Left lobe of liver (tissue), 2 donors: ENCODE data around the gene METTL13. TPM values are rescaled to one million over a fixed set of nuclear protein-coding genes. Genes with fewer than 3 reads are reported as not detected.

Experiments
- ATAC-seq: fragments of 200-7000 bp; cut with Tn5 transposase; one replicate; pipeline ENCODE4 v1.9.1; 2020; ENCODE audit warnings: mild to moderate bottlenecking, moderate library complexity
- DNase-seq: peaks from one replicate; pipeline ENCODE4 v3.0.0-alpha.2; 2020; ENCODE audit warnings: low spot score
- total RNA-seq: library from RNA; stranded (reverse); gene quantifications from one replicate; pipeline ENCODE4 v1.2.1, GENCODE V29; 2021
- donor health status: DM: no; HTN: no; CAD: no; lungs with moderate emphysema.
- donor health status: DM: no; HTN: yes; CAD: no.

The METTL13 gene
- total RNA-seq, 1 donor from 2014 or later: 14.4 TPM

DNA sequence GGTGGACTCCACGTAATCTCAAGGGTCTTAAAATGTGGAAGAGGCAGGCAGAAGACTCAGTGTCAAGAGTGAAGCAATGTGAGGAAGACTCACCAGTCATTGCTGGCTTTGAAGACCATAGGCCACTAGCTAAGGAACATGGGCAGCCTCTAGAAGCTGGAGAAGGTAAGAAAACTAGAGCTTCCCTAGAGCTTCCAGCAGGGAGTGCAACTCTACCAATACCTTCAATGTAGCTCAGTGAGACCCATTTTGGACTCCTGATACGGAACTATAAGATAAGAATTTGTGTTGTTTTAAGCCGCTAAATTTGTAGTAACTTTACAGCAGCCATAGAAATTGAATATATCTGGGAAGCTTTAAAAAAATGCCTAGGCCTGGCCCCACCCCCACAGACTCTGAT lies 18.9 kb downstream of the METTL13 start:
- DNase-seq (no peak), ATAC-seq (no peak)

DNA sequence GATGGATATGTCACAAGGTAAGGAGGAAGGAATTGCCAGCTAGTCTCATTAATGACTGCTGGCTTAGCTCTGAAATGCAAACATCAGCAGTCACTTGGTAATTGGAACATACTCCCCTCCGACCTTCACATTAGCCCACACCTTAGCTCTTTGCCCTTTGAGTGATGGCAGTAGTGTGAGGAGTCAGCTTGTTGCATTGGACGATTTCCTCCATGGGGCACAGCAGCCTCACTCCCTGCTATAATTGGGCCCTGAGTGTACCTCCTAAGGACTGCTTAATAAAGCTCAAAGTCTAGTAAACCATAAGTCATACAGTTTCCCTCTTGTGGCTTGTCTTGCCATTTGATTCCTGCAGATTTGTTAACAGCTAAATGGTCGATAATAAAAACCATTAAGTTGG lies 19.4 kb downstream of the METTL13 start:
- ATAC-seq (no peak), DNase-seq (no peak)

DNA sequence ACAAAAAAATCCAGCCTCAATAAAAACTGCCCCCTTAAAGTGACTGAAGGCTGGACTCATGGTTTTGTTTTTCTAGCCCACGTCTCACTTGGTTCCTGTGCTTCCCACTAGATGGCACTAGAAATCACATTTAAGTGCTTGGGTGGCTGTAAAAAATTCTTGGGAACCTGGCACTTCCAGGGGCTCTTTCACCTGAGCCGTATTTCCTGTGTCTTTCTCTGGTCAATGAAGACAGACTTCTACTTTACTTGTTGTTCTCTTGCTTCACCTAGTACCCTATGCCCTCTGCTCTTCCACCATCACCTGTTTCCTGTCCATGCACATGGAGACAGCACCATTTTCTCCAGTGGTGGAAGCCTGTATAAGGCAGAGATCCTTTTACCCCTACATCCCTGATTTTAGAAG lies 20.0 kb downstream of the METTL13 start:
- peak; percentile 84 for ATAC-seq
- DNase-seq: no peak

DNA sequence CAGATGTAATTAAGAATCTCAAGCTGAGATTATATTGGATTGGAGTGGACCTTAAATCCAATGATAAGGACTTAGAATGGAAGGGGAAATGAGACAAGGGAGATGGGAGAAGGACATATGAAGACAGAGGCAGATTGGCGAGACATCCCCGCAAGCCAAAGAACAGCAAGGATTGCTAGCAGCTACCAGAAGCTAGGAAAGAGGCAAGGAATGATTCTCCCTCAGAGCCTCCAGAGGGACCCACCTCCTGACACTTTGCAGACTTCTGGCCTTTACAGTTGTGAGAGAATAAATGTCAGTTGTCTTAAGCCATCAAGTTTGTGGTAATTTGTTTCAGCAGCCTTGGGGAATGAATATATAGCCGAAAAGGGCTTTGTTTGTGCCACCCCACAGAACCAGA lies 20.7 kb downstream of the METTL13 start:
- DNase-seq (no peak), ATAC-seq (no peak)

DNA sequence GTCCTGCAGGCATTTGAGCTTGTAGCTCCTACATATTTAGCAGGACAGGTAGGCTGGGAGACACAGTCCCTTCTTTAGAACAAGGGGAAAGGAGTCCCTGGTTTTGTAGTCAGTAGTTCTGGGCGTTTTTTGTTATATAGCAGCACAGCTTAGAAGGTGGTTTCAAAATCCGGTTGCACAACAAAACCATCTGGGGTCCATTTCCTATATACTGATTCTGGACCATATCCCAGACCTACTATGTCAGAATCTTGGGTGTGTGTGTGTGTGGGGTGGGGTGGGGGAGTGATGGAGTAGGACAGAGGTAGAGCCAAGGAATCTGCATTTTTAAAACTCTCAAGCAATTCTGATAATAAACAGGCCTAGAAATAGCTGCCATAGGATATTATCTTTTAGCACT lies 21.6 kb downstream of the METTL13 start:
- no peak for DNase-seq
- no peak for ATAC-seq

DNA sequence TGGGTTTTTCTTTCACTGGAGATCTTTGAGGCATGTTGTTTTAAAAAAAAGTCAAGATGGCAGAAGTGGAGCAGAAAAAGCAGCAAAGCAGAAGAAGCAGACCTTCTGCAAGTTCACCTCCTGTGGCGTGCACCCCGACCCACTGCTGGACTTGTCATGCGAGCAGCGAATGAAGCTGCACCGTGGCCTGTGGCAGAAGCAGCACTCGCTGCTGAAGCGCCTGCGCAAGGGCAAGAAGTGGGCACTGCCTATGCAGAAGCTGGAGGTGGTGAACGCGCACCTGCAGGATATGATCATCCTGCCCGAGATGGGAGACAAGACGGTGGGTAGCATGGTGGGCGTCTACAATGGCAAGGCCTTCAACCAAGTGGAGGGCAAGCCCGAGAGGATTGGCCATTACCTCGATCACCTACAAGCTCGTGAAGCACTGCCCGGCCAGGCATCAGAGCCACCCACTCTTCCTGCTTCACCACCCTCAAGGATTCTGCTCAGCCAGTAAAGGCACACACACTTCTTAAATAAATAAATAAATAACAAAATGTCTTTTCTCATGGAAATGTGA lies 22.1 kb downstream of the METTL13 start:
- ATAC-seq: no peak
- DNase-seq: no peak

DNA sequence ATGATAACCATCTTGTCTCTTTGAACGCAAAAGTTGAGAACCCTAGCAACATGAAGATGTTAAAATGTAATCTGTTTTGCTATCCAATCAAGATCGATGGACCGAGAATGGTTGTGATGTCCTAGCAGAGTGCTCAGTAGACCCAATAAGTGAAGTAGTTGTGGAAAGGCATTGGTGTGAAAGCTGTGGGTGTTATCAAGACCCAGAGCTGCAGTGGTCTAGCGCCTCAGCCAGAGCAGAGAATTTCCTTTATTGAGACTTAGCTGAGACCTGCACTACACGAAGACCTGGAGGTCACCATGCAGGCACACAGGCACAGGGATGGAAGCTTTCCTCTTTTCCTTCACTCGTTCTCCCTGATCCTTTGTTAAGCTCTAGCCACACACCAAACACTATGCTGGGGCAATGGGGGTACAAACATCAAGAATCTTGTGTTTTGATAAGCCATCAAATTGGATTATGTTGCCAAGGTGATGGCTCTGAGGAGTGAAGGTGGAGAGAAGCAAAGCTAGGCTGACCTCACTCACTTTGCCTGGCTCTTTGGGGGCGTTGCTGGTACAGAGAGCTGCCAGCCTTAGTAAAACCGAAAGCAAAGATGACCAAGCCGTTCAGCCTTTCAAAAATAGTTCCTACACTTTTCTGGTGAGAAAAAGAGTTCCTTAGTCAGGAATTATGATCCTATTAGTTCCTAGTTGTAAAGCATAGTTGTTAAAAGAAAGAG lies 24.1 kb downstream of the METTL13 start:
- ATAC-seq (peak; percentile 35), DNase-seq (no peak)

DNA sequence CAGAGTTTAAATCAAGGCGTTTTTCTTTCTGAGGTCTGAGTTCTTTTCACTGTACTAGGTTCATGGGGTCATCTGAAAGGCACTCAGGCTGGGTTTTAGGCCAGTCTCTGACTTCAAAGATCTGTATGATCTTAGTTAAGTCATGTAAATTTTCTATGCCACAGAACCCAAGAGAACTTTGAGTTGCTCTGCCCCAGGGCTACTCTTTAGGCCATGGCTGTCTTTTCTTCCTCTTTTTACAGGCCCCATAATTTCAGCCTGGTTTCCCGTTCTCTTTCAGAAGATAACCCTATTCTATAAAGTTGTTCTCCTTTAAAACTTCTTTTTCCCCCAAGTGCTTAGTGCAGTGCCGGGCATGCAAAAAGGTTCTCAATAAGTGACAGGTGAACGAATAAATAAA lies 26.1 kb downstream of the METTL13 start:
- no peak for DNase-seq
- no peak for ATAC-seq

DNA sequence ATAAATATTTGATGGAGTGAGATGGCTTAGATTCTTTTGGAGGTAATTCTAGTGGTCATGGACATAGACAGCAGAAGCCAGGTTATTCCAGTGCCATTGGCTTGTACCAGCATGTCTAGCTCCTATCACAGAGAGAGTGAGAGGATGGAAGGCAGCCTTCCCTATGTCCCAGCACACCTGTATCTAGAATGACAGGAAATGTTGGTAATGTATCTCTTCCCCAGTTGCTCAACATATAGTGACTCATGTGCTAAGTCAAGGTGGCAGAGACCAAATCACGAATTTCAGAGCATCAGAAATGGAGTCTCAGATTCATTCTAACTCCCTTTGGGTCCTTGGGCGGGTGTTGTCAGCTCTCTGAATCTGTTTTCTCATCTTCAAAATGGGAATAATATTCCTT lies 28.4 kb downstream of the METTL13 start:
- DNase-seq: no peak

DNA sequence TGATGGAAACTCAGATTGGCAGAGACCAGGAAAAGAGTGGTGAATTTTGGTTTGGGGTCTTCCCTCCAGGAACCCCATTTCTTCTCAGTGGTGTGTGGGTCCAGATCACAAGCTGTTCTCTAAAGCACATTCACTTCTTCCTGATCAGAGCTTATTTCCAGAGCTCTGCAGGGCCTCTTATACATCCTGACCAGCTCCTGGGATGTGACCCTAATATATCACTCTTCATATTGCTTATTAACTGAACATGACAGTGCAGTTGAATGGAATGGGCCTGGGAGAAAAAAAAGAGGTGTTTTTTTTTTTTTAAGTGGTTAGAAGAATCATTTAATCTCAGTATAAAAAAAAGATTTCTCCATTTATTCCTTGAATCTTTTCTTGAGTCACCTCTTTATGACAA lies 30.2 kb downstream of the METTL13 start:
- DNase-seq (no peak), ATAC-seq (no peak)

More for the DNA sequence above, 28.4 kb downstream of the METTL13 start:
- ATAC-seq: no peak

DNA sequence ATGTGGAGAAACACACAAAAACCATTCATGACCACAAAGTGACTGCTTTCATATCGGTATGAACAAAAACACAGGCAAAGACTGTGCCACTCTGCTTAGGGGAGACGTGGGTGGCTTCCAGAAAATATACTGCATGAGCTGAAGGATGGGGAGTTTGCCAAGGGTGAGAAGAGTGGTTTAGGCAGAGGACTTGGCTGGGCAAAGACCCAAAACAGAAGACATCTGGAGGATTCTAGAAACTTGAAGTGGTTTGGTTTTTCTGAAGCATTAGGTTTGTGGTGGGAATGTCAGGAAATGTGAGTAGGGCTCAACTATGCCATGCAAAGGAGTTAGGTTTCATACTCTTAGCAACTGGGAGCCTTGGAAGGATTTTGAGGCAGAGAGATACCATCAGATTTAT lies 33.2 kb downstream of the METTL13 start:
- DNase-seq (no peak), ATAC-seq (no peak)

DNA sequence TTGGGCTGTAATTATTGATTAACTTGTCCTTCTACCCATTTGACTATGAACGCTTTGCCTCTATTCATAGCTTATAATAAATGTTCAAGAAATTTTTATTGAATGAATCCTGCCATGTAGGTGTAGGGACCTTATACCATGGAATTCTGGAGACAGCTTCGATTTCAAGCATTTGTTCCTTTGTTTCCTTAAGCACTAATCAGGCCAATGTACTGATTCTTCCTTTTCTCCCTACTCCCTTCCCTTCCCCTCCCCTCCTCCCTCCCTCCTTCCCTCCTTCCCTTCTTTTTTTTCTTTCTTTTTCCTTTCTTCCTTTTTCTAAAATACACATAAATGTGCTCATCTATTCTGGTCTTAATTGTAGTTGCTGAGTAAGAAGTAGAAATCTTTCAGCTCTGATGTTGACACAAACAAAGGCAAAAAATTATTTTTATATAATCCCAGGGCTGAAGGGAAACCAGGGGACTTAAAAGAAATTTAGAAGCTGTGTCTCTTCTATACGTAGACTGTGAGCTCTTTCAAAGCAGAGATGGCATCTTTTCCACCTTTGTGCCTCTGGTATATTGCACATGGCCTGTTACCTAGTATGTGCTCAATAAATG lies 34.9 kb downstream of the METTL13 start:
- no peak for ATAC-seq
- no peak for DNase-seq

DNA sequence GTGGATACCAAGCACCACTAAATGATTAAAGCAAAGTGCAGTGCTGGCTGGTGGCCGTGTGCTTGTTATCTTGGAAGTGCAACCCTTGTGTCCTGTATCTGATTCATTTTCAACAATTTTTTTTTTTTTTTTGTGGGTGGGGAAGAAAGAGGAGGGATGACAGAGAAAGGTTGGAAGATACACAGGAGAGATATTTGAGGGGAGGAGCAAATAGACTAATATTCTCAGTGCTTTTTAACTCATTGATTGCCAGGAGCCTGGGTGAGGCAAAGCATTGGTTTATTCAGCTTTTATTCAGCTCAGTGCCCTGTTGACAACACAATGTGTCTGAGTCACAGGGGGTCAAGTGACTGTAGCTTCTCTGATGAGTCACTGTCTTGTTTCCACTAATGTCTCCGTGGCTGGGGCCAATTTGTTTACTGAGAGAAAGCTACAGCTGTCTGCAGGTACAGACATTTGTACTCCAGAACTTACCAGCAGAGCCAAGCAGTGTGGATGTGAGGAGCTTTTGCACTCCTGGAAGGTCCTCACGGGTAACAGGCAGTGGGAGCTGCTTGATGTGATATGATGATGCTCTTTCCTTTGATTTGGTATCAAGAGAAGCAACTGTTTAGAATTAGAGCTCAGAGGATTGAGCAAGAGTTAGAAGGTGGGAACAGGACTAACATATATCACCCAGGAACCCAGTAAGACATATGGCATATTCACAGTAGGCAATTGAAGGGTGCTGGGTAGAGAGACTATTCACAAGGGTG lies 36.2 kb downstream of the METTL13 start:
- no peak for ATAC-seq
- DNase-seq: no peak

DNA sequence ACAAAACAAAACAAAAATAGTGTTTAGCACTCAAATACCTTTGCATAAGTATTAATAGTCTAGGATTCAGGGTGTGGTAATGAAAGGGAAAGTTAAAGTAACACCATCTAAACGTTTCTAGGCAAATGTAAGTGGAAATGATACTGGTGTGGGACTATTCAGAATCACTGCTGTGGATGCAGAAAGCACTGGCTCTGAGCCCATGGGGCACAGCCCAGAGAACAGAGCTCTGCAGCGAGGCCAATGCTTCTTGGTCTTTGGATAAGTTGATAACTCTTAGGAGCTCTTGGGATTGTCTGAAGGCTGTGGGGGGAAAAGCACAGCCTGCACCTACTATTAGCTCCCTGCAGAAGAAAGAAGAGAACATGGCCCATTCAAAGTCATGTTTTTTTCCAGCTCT lies 38.5 kb downstream of the METTL13 start:
- ATAC-seq (no peak), DNase-seq (no peak)

DNA sequence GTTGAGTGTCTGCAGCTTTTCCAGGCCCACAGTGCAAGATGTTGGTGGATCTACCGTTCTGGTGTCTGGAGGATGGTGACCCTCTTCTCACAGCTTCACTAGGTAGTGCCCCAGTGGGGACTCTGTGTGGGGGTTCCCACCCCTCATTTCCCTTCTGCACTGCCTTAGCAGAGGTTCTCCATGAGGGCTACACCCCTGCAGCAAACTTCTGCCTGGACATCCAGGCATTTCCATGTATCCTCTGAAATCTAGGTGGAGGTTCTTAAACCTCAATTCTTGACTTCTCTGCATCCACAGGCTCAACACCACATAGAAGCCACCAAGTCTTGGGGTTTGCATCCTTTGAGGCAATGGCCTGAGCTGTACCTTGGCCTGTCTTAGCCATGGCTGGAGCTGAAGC lies 45.5 kb downstream of the METTL13 start:
- DNase-seq (no peak), ATAC-seq (no peak)

DNA sequence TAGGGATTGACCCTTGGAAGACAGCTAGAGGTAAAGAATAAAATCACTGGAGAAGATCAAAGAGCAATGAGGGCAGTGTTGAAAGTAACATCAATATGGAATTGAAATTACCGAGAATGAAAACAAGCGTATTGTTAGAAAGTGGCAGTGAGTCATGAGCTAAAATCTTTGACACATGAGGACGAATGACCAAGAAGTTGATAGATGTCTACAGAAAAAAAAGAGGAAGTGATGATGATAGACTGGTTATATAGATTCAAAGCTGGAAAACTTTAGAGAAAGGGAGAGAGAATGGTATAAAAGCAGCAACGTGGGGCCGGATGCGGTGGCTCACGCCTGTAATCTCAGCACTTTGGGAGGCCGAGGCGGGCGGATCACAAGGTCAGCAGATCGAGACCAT lies 47.3 kb downstream of the METTL13 start:
- DNase-seq: no peak
- no peak for ATAC-seq

DNA sequence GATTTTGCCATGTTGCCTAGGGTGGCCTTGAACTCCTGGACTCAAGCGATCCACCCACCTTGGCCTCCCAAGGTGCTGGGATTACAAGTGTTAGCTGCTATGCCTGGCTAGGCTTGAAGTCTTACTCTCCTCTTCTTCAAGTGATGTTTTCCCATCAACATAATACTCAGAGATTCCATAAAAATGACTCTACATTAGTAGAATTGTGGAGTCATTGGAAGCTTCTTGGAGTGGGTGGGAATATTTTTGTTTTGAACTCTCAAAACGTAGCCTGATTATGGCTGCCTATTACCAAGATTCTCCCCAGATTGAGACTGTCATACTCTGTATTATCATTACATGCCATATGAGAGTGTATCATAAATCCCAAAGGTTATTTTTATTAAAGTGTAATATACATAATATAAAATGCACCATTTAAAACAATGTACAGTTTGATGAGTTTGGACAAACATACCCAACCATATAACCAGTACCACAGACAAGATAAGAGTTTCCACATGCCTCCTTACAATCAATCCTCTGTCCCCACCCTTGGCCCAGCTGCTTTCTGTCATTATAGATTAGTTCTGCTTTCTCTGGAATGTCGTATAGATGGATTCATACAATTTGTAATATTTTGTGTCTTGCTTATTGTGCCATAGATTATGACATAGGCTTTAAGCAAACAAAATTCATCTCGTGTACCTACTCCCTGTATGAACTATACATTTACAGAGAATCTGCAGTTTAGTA lies 51.8 kb downstream of the METTL13 start:
- no peak for DNase-seq
- ATAC-seq: no peak

DNA sequence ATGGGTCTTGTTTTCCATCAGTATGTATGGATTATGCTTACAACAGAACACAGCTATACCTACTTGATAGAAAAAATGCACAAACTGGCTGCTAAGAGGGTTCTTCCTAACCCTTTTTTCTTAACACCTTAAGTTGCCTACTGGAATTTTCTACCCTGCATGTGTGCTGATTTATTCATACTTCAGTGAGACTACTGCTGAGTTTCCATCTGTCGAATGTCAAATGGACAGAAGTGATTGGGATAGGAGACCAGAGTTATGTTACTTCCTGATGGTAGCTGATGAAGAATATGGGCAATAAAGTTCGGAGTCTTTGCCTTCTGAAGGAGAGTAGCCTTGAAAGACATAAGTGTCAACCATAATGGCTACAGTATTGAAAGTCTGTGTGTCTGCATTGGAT lies 53.4 kb downstream of the METTL13 start:
- ATAC-seq (no peak), DNase-seq (no peak)

DNA sequence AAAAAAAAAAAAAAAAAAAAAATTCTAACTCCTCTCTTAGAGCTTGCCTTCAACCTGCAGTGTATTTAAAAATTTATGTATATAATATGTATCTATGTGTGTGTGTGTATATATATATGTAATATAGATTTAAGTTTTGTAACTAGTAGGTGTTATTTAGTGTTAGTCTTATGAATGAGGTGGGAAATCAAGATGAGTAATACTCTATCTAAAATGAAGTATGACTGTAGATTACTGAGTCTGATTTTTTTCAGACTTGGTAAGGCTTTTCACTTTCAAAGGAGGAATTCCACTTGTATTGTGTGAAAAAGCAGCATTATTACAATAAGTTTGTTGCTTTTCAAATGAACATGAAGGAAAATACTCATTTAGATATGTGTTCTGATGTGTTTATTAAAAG lies 54.4 kb downstream of the METTL13 start:
- no peak for ATAC-seq
- DNase-seq: no peak

DNA sequence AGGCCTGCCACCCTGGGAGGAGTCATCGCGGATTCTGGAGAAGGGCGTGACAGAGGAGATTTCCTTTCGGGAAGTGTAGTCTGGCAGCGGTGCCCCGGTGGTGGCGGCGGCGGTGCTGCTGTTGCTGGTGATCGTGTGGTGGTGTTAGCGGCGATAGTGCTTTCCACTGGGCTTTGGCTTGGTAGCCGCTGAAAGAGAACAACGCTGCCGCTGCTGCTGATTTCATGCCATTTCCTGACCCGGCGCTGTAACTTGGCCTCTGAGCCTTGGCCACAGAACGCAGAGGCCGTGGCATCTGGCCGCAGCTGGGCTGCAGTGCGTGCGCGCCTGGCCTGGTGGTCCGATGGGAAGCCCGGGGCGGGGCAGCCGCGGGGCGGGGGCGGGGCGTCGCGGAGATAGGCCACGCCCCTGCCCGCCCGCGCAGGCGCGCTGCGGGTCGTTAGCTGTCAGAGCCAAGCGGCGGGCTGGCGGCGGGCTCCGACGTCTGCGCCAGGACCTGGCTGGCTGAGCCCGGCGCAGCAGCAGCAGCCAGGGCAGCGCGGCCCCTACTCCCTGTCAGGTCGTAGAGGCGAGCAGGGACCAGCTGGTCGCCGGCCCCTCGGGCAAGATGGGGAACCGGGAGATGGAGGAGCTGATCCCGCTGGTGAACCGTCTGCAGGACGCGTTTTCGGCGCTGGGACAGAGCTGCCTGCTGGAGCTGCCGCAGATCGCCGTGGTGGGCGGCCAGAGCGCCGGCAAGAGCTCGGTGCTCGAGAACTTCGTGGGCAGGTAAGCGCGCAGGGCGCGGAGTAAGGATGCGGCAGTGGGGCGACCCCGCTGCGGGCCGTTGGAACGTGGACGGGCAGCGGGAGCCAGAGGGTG lies 59.8 kb downstream of the METTL13 start, which contains the start of gene DNM3:
Gene DNM3, plus strand, starts transcription at position 449 of the 861 bp plus-strand sequence. Its CDS starts 159 bp downstream, at position 608.
- ATAC-seq (peak; percentile 95), DNase-seq (peak; percentile 64)
